Fibroblast of skin of right biceps (primary cell): ENCODE data around the gene TENM3.
A peak's percentile ranks its signal among the peaks of the same experiment; 100 is the strongest.

Experiments used
- DNase-seq: peaks from one replicate; pipeline ENCODE4 v3.0.0-alpha.2; 2013

The TENM3 gene

GRCh38 chr4:182578402-182578801, 335.2 kb downstream of the TENM3 start:
- DNase-seq: peak; percentile 81

- DNase-seq: no peak
Measured at GRCh38 chr4:182582245-182582644, 339.0 kb downstream of the TENM3 start.

GRCh38 chr4:182583703-182584415, 340.7 kb downstream of the TENM3 start:
- no peak for DNase-seq

- DNase-seq: no peak
Measured at GRCh38 chr4:182585321-182585720, 342.1 kb downstream of the TENM3 start.

GRCh38 chr4:182589100-182589499, 345.9 kb downstream of the TENM3 start:
- DNase-seq: no peak

- no peak for DNase-seq
Measured at GRCh38 chr4:182593402-182593801, 350.2 kb downstream of the TENM3 start.

GRCh38 chr4:182593864-182594263, 350.7 kb downstream of the TENM3 start:
- peak; percentile 22 for DNase-seq

GRCh38 chr4:182600093-182600492, 356.9 kb downstream of the TENM3 start:
- peak; percentile 24 for DNase-seq

GRCh38 chr4:182600856-182601255, 357.7 kb downstream of the TENM3 start:
- DNase-seq: no peak

- DNase-seq: peak; percentile 84
Measured at GRCh38 chr4:182604161-182604622, 361.0 kb downstream of the TENM3 start.

GRCh38 chr4:182604953-182605352, 361.8 kb downstream of the TENM3 start:
- DNase-seq: peak; percentile 56

- no peak for DNase-seq
Measured at GRCh38 chr4:182608525-182608924, 365.3 kb downstream of the TENM3 start.

- no peak for DNase-seq
Measured at GRCh38 chr4:182616476-182616875, 373.3 kb downstream of the TENM3 start.

- no peak for DNase-seq
Measured at GRCh38 chr4:182619660-182620059, 376.5 kb downstream of the TENM3 start.

GRCh38 chr4:182620111-182620980, 377.1 kb downstream of the TENM3 start:
- DNase-seq: peak; percentile 35

- no peak for DNase-seq
Measured at GRCh38 chr4:182624281-182624680, 381.1 kb downstream of the TENM3 start.

- no peak for DNase-seq
Measured at GRCh38 chr4:182625193-182625592, 382.0 kb downstream of the TENM3 start.

- no peak for DNase-seq
Measured at GRCh38 chr4:182627996-182628395, 384.8 kb downstream of the TENM3 start.

- DNase-seq: no peak
Measured at GRCh38 chr4:182628544-182628943, 385.3 kb downstream of the TENM3 start.

GRCh38 chr4:182629096-182629495, 385.9 kb downstream of the TENM3 start:
- no peak for DNase-seq

GRCh38 chr4:182640491-182640890, 397.3 kb downstream of the TENM3 start:
- DNase-seq: no peak

- DNase-seq: no peak
Measured at GRCh38 chr4:182640932-182641331, 397.7 kb downstream of the TENM3 start.

GRCh38 chr4:182642831-182643230, 399.6 kb downstream of the TENM3 start:
- peak; percentile 44 for DNase-seq
